ENCODE data around the gene CDYL. TPM values are rescaled to one million over a fixed set of nuclear protein-coding genes. Genes with fewer than 3 reads are reported as not detected.
A peak's percentile ranks its signal among the peaks of the same experiment; 100 is the strongest.
"Not testable (repeated sequence)": the region's sequence is repeated elsewhere in the genome, so short reads cannot be mapped to it uniquely, and the experiment has no call there.

The CDYL gene
- total RNA-seq, 1 donor from 2014 or later = 12.2 TPM

- no peak overlapping the region for H3K4me3 ChIP-seq (ENCODE audit: low read depth, low read length)
- no peak for DNase-seq (ENCODE audit: low read depth)
Measured at GRCh38 chr6:4856785-4857184, 80.6 kb downstream of the CDYL start.

GRCh38 chr6:4858194-4859015, 82.2 kb downstream of the CDYL start:
- DNase-seq (ENCODE audit: low read depth) = no peak
- H3K4me3 ChIP-seq (ENCODE audit: low read depth, low read length) = no peak overlapping the region
- TF ChIP-seq CTCF (conservative IDR thresholded peaks at IDR 0.05; ENCODE audit: low read depth, low read length) = no peak

More at GRCh38 chr6:4856785-4857184, 80.6 kb downstream of the CDYL start:
- TF ChIP-seq CTCF (conservative IDR thresholded peaks at IDR 0.05; ENCODE audit: low read depth, low read length) = no peak

GRCh38 chr6:4860387-4860786, 84.2 kb downstream of the CDYL start:
- no peak overlapping the region for H3K4me3 ChIP-seq (ENCODE audit: low read depth, low read length)
- no peak for DNase-seq (ENCODE audit: low read depth)
- TF ChIP-seq CTCF (conservative IDR thresholded peaks at IDR 0.05; ENCODE audit: low read depth, low read length) = no peak

GRCh38 chr6:4861564-4861963, 85.4 kb downstream of the CDYL start:
- TF ChIP-seq CTCF (conservative IDR thresholded peaks at IDR 0.05; ENCODE audit: low read depth, low read length) = no peak
- no peak overlapping the region for H3K4me3 ChIP-seq (ENCODE audit: low read depth, low read length)

GRCh38 chr6:4864519-4864918, 88.3 kb downstream of the CDYL start:
- H3K4me3 ChIP-seq (ENCODE audit: low read depth, low read length) = no peak overlapping the region
- no peak for TF ChIP-seq CTCF (conservative IDR thresholded peaks at IDR 0.05; ENCODE audit: low read depth, low read length)
- DNase-seq (ENCODE audit: low read depth) = no peak

More at GRCh38 chr6:4861564-4861963, 85.4 kb downstream of the CDYL start:
- no peak for DNase-seq (ENCODE audit: low read depth)

GRCh38 chr6:4865006-4865405, 88.8 kb downstream of the CDYL start:
- H3K4me3 ChIP-seq (ENCODE audit: low read depth, low read length) = not testable (repeated sequence)
- DNase-seq (ENCODE audit: low read depth) = peak; percentile 44

GRCh38 chr6:4870821-4871494, 94.8 kb downstream of the CDYL start:
- no peak for DNase-seq (ENCODE audit: low read depth)
- no peak for TF ChIP-seq CTCF (conservative IDR thresholded peaks at IDR 0.05; ENCODE audit: low read depth, low read length)
- H3K4me3 ChIP-seq (ENCODE audit: low read depth, low read length) = no peak overlapping the region

Data from epithelial cell of proximal tubule (primary cell).